ENCODE results near the gene TFRC.
"Not testable (repeated sequence)": the region's sequence is repeated elsewhere in the genome, so short reads cannot be mapped to it uniquely, and the experiment has no call there.

TFRC gene

GRCh38 chr3:196079682-196080081, 2.2 kb downstream of the TFRC start:
- TF ChIP-seq, protein P1, sequence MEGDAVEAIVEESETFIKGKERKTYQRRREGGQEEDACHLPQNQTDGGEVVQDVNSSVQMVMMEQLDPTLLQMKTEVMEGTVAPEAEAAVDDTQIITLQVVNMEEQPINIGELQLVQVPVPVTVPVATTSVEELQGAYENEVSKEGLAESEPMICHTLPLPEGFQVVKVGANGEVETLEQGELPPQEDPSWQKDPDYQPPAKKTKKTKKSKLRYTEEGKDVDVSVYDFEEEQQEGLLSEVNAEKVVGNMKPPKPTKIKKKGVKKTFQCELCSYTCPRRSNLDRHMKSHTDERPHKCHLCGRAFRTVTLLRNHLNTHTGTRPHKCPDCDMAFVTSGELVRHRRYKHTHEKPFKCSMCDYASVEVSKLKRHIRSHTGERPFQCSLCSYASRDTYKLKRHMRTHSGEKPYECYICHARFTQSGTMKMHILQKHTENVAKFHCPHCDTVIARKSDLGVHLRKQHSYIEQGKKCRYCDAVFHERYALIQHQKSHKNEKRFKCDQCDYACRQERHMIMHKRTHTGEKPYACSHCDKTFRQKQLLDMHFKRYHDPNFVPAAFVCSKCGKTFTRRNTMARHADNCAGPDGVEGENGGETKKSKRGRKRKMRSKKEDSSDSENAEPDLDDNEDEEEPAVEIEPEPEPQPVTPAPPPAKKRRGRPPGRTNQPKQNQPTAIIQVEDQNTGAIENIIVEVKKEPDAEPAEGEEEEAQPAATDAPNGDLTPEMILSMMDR (IDR thresholded peaks at IDR 0.05; ENCODE audit: insufficient read depth, low read depth, low read length, missing control alignments) = no peak
- H3K4me3 ChIP-seq (ENCODE audit: low read length) = peak overlapping the region; percentile 64
- DNase-seq (ENCODE audit: low read depth) = no peak

DNA sequence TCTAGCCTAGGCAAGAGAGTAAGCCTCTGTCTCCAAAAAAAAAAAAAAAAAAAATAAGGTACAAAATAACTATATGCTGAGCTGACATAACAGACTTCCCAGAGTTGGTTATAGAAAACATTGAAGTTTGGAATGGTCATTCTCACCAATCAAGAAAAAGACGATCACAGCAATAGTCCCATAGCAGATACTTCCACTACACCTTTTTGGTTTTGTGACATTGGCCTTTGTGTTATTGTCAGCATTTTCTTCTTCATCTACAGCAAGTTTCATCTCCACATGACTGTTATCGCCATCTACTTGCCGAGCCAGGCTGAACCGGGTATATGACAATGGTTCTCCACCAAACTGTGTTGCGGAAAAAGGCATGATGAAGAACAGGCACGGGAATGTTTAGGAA, 6.9 kb downstream of the TFRC start:
- H3K4me3 ChIP-seq (ENCODE audit: low read length) = no peak overlapping the region
- TF ChIP-seq, protein P1 (IDR thresholded peaks at IDR 0.05; ENCODE audit: insufficient read depth, low read depth, low read length, missing control alignments) = no peak
- DNase-seq (ENCODE audit: low read depth) = no peak

GRCh38 chr3:196073255-196073753, 8.6 kb downstream of the TFRC start:
- H3K4me3 ChIP-seq (ENCODE audit: low read length) = no peak overlapping the region
- peak; percentile 70 for DNase-seq (ENCODE audit: low read depth)
- TF ChIP-seq, protein P1 (IDR thresholded peaks at IDR 0.05; ENCODE audit: insufficient read depth, low read depth, low read length, missing control alignments) = peak; percentile 86

DNA sequence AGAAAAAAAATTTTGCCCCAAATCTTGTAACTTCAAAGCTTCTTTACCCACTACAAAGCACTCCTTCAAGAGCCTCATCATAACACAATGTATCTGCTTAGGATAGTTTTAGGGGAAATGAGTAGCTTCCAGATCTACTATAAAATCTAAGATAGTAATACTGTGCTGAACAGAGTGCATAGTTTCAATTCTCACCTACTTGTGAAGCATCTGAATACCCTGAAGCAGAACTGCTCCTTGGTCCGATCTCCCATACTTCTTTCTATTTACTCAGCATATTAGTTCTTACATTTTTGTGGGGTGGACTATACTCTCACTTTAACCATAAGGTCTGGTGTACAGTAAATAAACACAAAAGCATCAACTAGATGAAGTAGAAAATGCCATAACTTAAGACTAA, 9.6 kb downstream of the TFRC start:
- no peak overlapping the region for H3K4me3 ChIP-seq (ENCODE audit: low read length)
- TF ChIP-seq, protein P1 (IDR thresholded peaks at IDR 0.05; ENCODE audit: insufficient read depth, low read depth, low read length, missing control alignments) = no peak
- DNase-seq (ENCODE audit: low read depth) = no peak

GRCh38 chr3:196068812-196069211, 13.1 kb downstream of the TFRC start:
- H3K4me3 ChIP-seq (ENCODE audit: low read length); DNase-seq (ENCODE audit: low read depth): not testable (repeated sequence)

GRCh38 chr3:196067439-196067838, 14.5 kb downstream of the TFRC start:
- TF ChIP-seq, protein P1 (IDR thresholded peaks at IDR 0.05; ENCODE audit: insufficient read depth, low read depth, low read length, missing control alignments) = no peak
- no peak for DNase-seq (ENCODE audit: low read depth)
- H3K4me3 ChIP-seq (ENCODE audit: low read length) = no peak overlapping the region

- TF ChIP-seq, protein P1 (IDR thresholded peaks at IDR 0.05; ENCODE audit: insufficient read depth, low read depth, low read length, missing control alignments) = no peak
- no peak overlapping the region for H3K4me3 ChIP-seq (ENCODE audit: low read length)
- DNase-seq (ENCODE audit: low read depth) = no peak
Observed at GRCh38 chr3:196063971-196064370, 17.9 kb downstream of the TFRC start.

Data from epithelial cell of esophagus (primary cell).